ENCODE measurements around the gene VOPP1. TPM values are rescaled to one million over a fixed set of nuclear protein-coding genes. Genes with fewer than 3 reads are reported as not detected.

The VOPP1 gene
- total RNA-seq, 4 donors from 2014 or later: 15.1 to 29.8 (median 22.9) TPM

DNA sequence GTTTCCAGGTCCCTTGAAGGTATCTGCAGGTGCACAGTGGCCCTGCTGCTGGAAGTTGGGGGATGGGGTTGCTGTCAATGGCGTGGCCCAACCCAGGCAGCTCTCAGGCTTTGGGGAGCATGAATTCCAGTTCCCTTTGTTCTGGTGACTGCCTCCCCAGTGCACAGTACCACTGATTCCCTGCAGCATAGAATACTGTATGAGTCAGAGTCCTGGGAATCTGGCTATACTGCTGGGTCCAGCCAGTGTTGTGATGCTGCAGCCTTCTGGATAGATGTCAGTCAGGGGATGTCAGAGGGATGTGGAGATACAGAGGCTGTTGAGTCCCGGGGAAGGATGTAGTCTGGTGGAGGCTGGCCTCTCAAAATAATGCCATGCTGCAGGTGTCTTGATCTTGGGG, 107.9 kb downstream of the VOPP1 start:
- WGBS, 2 donors: 91 to 100% methylated on average over 2 of the region's 2 CpGs
- no peak for DNase-seq (ENCODE audit: low spot score in 2 of 2)
- intact Hi-C loops (cut with DNase I; ENCODE audit: low total_unique reads): no loop called here
- TF ChIP-seq, protein P1, sequence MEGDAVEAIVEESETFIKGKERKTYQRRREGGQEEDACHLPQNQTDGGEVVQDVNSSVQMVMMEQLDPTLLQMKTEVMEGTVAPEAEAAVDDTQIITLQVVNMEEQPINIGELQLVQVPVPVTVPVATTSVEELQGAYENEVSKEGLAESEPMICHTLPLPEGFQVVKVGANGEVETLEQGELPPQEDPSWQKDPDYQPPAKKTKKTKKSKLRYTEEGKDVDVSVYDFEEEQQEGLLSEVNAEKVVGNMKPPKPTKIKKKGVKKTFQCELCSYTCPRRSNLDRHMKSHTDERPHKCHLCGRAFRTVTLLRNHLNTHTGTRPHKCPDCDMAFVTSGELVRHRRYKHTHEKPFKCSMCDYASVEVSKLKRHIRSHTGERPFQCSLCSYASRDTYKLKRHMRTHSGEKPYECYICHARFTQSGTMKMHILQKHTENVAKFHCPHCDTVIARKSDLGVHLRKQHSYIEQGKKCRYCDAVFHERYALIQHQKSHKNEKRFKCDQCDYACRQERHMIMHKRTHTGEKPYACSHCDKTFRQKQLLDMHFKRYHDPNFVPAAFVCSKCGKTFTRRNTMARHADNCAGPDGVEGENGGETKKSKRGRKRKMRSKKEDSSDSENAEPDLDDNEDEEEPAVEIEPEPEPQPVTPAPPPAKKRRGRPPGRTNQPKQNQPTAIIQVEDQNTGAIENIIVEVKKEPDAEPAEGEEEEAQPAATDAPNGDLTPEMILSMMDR (IDR thresholded peaks at IDR 0.05): no peak
- TF ChIP-seq POLR2A (IDR thresholded peaks at IDR 0.05): no peak
- H3K4me3 ChIP-seq (ENCODE audit: low read depth, poor library complexity, severe bottlenecking): no peak overlapping the region

DNA sequence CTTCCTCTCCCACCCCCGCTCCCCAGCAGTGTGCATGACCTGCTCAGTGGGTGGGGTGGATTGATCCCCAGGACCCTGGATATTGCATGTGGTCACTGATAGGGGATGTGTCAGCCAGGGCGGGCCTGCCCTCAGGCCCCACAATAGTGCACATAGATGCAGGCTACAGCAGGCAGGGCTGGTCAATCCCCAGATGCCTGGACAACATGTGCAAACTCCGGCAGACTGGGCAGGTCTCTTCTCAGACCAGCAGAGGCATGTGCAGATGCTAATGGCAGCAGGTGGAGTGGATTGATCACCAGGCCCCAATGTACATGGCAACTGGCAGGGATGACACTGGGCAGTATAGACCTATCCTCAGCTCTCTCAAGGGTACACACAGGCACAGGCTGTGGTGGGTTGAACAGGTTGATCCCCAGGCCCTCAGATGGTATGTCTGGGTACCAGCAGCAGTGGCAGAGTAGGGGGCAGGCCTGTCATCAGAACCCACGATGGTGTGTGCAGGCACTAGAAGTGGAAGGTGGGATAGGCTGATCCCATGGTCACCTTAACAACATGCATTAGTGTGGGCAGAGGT, 108.5 kb downstream of the VOPP1 start:
- 97 to 100% methylated on average over 1 to 3 of the region's 4 CpGs for WGBS, 2 donors
- intact Hi-C loops (cut with DNase I; ENCODE audit: low total_unique reads): no loop called here
- H3K4me3 ChIP-seq (ENCODE audit: low read depth, poor library complexity, severe bottlenecking): no peak overlapping the region
- DNase-seq (ENCODE audit: low spot score in 2 of 2): peak in 1 of 2 donors; percentile 68
- TF ChIP-seq, protein P1 (IDR thresholded peaks at IDR 0.05): no peak
- TF ChIP-seq POLR2A (IDR thresholded peaks at IDR 0.05): no peak

DNA sequence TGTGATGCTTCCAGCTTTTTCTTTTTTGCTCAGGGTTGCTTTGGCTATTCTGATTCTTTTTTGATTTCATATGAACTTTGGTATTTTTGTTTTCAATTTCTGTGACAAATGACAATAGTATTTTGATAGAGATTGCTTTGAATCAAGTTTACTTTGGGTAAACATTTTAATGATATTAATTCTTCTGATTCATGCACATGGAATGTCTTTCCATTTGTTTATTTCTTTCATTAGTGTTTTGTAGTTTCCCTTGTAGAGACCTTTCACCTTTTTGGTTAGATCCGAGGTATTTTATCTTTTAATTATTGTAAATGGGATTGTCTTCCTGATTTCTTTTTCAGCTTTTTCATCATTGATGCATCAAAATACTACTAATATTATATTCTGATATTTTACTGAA, 114.0 kb downstream of the VOPP1 start:
- WGBS, 2 donors: 81 to 91% methylated on average over 1 of the region's 1 CpG
- TF ChIP-seq POLR2A (IDR thresholded peaks at IDR 0.05): no peak
- TF ChIP-seq, protein P1 (IDR thresholded peaks at IDR 0.05): no peak
- intact Hi-C loops (cut with DNase I; ENCODE audit: low total_unique reads): no loop called here

DNA sequence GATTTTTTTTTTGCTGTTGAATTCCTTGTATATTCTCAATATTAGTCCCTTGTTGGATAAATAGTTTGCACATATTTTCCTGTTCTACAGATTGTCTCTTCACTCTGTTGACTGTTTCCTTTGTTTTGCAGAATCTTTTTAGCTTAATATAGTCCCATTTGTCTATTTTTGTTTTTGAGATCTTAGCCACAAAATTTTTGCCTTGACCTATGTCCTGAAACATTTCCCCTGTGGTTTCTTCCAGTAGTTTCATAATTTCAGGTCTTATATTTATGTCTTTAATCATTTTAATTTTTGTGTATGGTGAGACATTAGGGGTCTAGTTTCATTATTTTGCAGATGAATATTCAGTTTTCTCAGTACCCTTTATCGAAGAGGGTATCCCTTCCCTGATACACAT, 114.5 kb downstream of the VOPP1 start:
- intact Hi-C loops (cut with DNase I; ENCODE audit: low total_unique reads): no loop called here
- DNase-seq (ENCODE audit: low spot score in 2 of 2): no peak
- WGBS, 2 donors: 94 to 97% methylated on average over 1 of the region's 1 CpG
- no peak for TF ChIP-seq POLR2A (IDR thresholded peaks at IDR 0.05)
- TF ChIP-seq, protein P1 (IDR thresholded peaks at IDR 0.05): no peak
- no peak overlapping the region for H3K4me3 ChIP-seq (ENCODE audit: low read depth, poor library complexity, severe bottlenecking)

More for the DNA sequence above, 114.0 kb downstream of the VOPP1 start:
- DNase-seq (ENCODE audit: low spot score in 2 of 2): no peak
- H3K4me3 ChIP-seq (ENCODE audit: low read depth, poor library complexity, severe bottlenecking): no peak overlapping the region

DNA sequence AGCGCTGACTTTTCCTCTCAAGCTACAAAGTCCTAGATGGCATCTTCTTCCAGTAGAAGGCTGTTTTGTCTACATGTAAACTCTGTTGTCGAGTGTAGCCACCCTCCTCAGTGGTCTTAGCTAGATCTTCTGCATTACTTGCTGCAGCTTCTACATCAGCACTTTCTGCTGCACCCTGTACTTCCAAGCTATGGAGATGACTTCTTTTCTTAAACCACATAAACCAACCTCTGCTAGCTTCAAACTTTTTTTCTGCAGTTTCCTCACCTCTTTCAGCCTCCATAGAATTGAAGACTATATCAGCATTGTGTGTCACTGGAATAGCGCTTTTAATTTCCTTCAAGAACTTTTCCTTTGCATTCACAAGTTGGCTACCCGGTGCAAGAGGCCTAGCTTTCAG, 119.3 kb downstream of the VOPP1 start:
- intact Hi-C loops (cut with DNase I; ENCODE audit: low total_unique reads): no loop called here
- H3K4me3 ChIP-seq (ENCODE audit: low read depth, poor library complexity, severe bottlenecking): no peak overlapping the region
- no peak for DNase-seq (ENCODE audit: low spot score in 2 of 2)
- 93 to 97% methylated on average over 4 of the region's 4 CpGs for WGBS, 2 donors
- TF ChIP-seq, protein P1 (IDR thresholded peaks at IDR 0.05): no peak
- no peak for TF ChIP-seq POLR2A (IDR thresholded peaks at IDR 0.05)

DNA sequence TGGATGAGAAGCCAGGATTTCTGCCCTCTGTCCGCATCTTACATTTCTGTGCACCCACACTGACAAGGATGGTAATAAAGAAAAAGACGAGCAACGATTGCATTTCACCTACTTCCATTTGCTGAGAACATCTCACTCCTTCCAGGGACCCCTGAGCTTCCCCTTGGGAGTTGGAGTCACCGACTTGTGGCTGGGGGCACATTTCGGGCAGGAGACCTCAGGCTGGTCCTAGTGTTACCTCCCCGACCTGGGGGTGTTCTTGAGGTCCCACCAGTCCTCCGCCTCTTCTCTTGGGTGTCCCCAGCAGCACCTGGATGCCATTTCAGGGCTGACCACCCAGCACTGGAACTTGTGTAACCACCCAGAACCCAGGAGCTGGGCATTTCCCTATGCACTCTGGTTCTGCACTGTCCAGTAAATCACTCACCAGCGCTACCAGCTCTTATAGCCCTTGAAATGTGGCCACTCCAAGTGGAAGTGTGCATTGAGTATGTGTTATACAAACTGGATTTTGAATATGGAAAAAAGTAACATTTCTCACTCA, 122.2 kb downstream of the VOPP1 start:
- 91 to 92% methylated on average over 8 of the region's 8 CpGs for WGBS, 2 donors
- TF ChIP-seq, protein P1 (IDR thresholded peaks at IDR 0.05): no peak
- no peak for TF ChIP-seq POLR2A (IDR thresholded peaks at IDR 0.05)
- DNase-seq (ENCODE audit: low spot score in 2 of 2): no peak

More for the DNA sequence above, 122.2 kb downstream of the VOPP1 start:
- H3K4me3 ChIP-seq (ENCODE audit: low read depth, poor library complexity, severe bottlenecking): no peak overlapping the region
- intact Hi-C loops (cut with DNase I; ENCODE audit: low total_unique reads): no loop called here
